Gastroesophageal sphincter (tissue), 3 donors: ENCODE data around the gene CDH4.

Experiments used
- POLR2AphosphoS5 ChIP-seq: sonication (generic); formaldehyde crosslinking; IDR thresholded peaks from one replicate; pipeline ENCODE4 v1.6.1; 2017; ENCODE audit warnings: antibody characterized with exemption
- TF ChIP-seq, protein P1 (sequence below), 4 experiments: fragments of 200-600 bp in 2 of 4; fragments of 450-650 bp in 2 of 4; sonication (generic) in 1 of 4; IDR thresholded peaks; one replicate each; pipeline ENCODE4 v1.5.1; 2017 to 2019; ENCODE audit warnings: antibody characterized with exemption in 4 of 4, mild to moderate bottlenecking in 2 of 4, moderate library complexity in 2 of 4

DNA sequence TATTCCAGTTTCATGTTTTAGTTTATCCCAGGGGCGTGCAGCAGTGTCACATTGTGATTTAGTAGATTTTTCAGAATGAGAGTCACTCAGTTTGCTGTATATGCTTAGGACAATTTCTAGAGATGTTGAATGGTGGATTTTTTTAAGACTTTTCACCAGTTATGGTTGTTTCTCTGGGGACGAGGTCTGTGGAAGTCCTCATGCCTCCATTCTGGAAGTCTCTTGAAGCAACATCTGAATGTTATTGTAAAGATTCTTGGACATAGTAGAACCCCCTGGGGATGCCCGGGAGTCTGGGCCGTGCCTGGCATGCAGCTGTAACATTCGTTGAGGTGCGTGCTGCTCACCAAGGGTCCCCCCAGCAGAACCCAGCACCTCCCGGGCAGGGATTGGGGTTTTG, 341.5 kb downstream of the CDH4 start:
- TF ChIP-seq, protein P1, sequence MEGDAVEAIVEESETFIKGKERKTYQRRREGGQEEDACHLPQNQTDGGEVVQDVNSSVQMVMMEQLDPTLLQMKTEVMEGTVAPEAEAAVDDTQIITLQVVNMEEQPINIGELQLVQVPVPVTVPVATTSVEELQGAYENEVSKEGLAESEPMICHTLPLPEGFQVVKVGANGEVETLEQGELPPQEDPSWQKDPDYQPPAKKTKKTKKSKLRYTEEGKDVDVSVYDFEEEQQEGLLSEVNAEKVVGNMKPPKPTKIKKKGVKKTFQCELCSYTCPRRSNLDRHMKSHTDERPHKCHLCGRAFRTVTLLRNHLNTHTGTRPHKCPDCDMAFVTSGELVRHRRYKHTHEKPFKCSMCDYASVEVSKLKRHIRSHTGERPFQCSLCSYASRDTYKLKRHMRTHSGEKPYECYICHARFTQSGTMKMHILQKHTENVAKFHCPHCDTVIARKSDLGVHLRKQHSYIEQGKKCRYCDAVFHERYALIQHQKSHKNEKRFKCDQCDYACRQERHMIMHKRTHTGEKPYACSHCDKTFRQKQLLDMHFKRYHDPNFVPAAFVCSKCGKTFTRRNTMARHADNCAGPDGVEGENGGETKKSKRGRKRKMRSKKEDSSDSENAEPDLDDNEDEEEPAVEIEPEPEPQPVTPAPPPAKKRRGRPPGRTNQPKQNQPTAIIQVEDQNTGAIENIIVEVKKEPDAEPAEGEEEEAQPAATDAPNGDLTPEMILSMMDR (IDR thresholded peaks at IDR 0.05) = no peak
- TF ChIP-seq POLR2AphosphoS5 = no peak
